Medulla oblongata (tissue), 1 donor: ENCODE data around the gene HARBI1.

ENCODE experiments used
- DNase-seq: peaks from one replicate; pipeline ENCODE4 v3.0.0-alpha.2; 2015; ENCODE audit errors: extremely low spot score

The HARBI1 gene

GRCh38 chr11:46554213-46555147, 62.5 kb downstream of the HARBI1 start:
- peak; percentile 33 for DNase-seq

DNA sequence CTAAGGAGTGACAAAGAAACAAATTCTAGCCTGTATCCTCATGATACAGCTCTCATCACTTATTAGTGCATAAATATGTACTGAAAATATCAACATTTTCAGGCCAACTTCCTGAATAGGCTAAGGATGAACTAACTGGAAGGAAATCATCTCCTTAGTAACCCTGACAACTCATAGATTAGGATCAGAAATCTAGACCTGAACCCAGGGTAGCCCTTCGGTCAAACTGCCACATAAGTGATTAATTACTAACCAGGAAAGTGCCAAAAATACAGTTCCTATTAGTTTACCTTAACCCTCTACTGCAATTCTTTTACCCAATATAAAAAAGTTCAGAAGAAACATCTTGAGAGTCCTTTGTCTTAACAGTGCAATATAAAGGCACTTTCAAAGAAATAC, 63.2 kb downstream of the HARBI1 start:
- DNase-seq, result no peak
